ENCODE data around the gene SLC25A22.

SLC25A22 gene

GRCh38 chr11:833849-834311 is 35.8 kb upstream of the SLC25A22 start:
- no peak for DNase-seq

GRCh38 chr11:833114-833791 is 35.2 kb upstream of the SLC25A22 start:
- peak in 1 of 2 experiments; percentile 44 for DNase-seq

- DNase-seq: peak in 1 of 2 experiments; percentile 53
Measured at GRCh38 chr11:832529-833113, 34.5 kb upstream of the SLC25A22 start, which contains the start of gene CD151. CD151 (plus strand) TSS chr11:832952; CDS start chr11:836070, 3,118 bp downstream.

DNA sequence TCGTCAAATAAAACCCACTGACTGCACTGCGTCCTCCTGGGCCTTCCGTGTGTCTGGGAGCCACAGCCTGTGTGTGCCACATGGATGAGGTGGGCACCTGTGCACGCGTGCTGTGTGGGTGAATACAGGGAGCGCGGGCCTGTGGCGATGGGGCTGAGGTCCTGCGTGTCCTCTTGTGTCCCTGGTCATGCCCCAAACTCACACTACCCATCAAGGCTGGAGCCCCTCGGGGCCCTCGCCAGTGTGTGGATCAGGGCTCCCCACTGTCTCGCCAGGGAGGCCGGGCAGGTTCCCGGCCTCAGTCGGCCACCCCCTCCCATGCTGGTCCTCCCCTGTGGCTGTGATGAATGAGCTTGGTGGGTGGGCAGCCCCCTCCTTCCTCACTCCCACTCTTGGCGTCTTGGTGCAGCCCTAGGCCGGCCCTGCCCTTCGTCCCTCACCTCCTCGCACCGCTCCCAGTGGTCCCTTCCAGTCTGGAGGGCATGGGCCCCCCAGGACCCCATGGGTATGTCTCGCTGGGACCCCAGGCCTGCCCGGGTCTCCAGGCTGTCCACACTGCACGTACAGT is 34.0 kb upstream of the SLC25A22 start:
- DNase-seq: no peak

GRCh38 chr11:831118-831864 is 33.2 kb upstream of the SLC25A22 start:
- no peak for DNase-seq

DNA sequence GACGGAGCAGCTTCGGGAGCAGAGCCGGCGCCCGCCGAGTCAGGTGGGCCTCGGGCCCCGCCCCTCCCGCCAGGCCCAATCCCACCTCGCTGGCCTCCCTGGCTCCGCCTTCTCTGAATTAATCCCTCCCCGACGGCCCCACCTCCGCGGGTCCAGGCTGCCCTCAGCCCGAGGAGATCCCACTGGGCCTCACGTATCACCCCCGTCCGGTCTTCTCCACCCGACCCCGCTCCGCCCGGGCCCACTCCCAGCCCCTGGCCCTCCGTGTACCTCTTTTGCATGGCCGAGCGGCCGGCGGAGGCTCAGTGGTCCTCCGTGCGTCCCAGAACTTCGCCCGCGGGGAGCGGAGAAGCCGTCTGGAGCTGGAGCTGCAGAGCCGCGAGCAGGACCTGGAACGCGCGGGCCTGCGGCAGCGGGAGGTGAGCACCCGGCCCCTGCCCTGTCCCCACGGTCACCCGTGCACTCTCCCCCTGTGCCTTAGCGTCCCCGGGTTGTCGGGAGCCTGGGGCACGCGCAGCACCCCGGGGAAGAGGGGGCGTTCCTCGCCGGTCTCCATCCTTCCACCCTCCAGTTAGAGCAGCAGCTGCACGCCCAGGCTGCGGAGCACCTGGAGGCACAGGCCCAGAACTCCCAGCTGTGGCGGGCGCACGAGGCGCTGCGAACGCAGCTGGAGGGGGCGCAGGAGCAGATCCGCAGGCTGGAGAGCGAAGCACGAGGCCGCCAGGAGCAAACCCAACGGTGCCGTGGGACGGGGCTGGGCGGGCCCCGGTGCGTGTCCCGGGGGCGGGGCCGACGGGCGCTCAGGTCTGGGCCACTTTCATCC is 32.4 kb upstream of the SLC25A22 start:
- peak; percentile 67 to 71 for DNase-seq

- no peak for DNase-seq
Measured at GRCh38 chr11:829847-830294, 31.8 kb upstream of the SLC25A22 start.

GRCh38 chr11:829176-829846 is 31.2 kb upstream of the SLC25A22 start:
- DNase-seq: no peak

DNA sequence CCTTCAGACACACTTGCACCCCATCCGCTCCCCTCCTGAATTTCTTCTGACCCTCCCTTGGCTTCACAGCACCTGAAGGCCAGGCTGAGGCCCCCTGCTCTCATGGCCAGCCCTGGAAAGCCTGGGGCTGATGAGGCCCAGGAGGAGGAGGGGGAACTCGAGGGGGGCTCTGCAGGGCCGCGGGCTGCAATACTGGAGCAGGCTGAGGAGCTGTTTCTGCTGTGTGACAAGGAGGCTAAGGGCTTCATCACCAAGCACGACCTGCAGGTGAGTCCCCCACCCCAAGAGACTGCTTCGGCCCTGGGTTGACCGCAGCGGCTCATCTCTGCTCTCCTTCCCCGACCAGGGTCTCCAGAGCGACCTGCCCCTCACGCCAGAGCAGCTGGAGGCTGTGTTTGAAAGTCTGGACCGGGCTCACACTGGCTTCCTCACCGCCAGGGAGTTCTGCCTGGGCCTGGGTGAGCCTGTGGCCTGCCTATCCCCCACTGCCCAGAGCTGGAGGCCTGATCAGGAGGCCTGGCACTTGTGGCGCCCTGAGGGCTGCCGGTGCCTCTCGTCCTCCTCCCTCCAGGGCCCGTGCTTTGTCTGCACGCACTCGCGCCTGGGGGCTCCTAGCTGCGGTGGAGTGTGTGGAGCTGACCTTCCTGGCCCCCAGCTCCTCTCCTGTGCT is 30.6 kb upstream of the SLC25A22 start:
- DNase-seq: no peak

DNA sequence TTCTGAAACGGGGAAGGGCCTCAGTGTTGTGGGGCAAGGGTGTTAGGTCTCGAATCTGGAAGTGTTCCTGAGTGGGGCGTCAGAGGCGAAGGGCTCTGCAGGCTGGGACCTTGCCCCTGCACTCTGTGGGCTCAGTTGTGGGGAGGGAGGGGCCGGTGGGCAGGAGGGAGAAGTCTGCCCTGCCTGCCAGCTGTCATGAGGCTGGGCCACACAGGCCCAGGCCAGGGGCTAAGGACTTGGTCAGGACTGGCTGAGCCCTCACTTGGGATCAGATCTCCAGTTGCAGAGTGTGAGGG is 29.8 kb upstream of the SLC25A22 start, which contains the start of gene CRACR2B:
Gene CRACR2B (plus strand): TSS at position 23 of the 296 bp plus-strand sequence. CDS start 689 bp downstream, outside the sequence.
- no peak for DNase-seq

GRCh38 chr11:827146-827896 is 29.2 kb upstream of the SLC25A22 start:
- no peak for DNase-seq

GRCh38 chr11:826836-827145 is 28.7 kb upstream of the SLC25A22 start:
- no peak for DNase-seq

- no peak for DNase-seq
Measured at GRCh38 chr11:826227-826621, 28.1 kb upstream of the SLC25A22 start.

DNA sequence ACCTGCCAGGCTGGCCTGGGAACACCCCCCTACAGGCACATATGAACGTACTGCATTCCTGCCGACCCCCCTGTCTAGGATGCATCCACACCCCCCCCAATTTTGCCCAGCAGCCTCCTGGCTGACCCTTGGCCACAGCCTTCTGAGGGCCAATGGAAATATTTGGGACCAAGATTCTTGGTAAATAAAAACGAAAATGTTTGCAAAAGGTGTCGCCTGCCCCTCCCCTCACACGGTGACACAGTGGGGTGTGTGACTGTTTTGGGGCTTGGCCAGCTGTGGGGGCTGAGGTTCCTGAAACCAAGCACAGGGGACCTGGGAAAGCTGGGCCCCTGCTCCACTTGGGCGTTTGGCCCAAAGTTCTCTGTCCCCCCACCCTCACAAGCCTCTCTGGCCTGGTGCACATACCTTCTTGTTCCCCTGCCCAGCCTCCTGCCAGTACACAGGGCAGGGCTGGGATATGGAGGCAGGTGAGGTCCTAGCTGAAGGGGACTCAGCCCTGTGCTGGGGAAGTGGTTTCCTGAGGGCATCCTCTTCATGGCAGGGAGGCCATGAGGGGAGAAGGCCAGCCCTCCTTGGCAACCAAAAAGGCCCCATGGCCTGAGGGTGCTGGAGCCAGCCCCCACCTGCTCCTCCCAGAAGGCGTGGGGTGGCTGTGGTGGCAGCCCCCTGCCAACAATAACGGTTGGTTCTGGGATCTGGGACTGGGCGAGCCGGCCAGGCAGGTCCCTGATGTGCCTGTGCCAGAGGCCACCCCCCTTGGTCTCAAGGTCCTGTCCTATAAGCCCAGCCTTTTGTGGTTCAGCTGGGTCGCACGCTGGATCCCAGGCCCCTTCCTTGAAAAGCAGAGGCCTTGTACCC is 27.5 kb upstream of the SLC25A22 start:
- no peak for DNase-seq

GRCh38 chr11:824942-825341 is 26.9 kb upstream of the SLC25A22 start:
- no peak for DNase-seq

GRCh38 chr11:824292-824880 is 26.3 kb upstream of the SLC25A22 start:
- no peak for DNase-seq

DNA sequence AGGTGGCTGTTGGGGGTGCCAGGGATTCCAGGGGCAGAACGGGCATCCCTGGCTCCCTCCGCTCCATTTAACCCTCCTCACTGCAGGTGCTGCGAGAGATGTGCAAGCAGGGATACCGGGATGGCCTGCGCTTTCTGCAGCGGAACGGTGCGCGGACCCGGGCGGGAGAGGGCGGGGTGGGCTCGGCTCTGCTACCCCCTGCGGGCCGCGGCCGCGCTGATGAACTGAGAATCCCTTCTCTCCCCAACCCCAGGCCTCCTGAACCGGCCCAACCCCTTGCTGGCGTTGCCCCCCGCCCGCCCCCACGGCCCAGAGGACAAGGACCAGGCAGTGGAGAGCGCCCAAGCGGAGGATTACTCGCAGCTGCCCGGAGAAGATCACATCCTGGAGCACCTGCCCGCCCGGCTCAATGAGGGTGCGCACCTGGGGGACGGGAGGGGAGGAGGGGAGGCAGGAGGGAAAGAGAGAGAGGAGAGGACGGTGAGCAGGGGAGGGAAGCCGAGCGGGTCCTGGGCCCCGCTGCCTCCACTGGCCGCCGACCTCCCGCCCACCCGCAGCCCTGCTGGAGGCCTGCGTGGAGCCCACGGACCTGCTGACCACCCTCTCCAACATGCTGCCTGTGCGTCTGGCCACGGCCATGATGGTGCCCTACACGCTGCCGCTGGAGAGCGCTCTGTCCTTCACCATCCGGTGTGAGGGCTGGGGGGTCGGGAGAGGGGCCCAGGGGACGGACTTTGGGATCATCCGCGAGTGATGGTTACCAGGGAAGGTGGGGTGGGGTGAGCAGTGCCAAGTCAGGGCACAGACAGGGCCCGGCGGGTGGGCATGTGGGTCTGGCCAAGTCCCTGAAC is 25.6 kb upstream of the SLC25A22 start:
- DNase-seq: no peak

Measured in activated CD4-positive, alpha-beta T cell treated with anti-CD3 and anti-CD28 coated beads, Interleukin-2, amount 50 U/mL, for 48 hours (primary cell).